NCI-H460 (cell line): Measurements from ENCODE around the gene CFAP20DC. TPM values are rescaled to one million over a fixed set of nuclear protein-coding genes. Genes with fewer than 3 reads are reported as not detected.
A peak's percentile ranks its signal among the peaks of the same experiment; 100 is the strongest.

Source experiments
- DNase-seq: peaks from one replicate; pipeline ENCODE4 v3.0.0-alpha.2; 2016; ENCODE audit warnings: low read depth; ENCODE audit errors: extremely low read depth
- total RNA-seq: library from RNA; depleted of rRNA; stranded (reverse); fragments of >200 nt; shearing (Covaris generic); gene quantifications from 2 replicates; pipeline ENCODE4 v1.2.3, GENCODE V29; 2014

Gene CFAP20DC
- total RNA-seq, 1 experiment from 2014 or later = 2.6 TPM

GRCh38 chr3:59027607-59028006 is 22.2 kb downstream of the CFAP20DC start:
- DNase-seq = no peak

- DNase-seq = no peak
These were observed 26.2 kb downstream of the CFAP20DC start for GRCh38 chr3:59023612-59024011.

- no peak for DNase-seq
These were observed 32.2 kb downstream of the CFAP20DC start for GRCh38 chr3:59017617-59017984.

- DNase-seq = no peak
These were observed 32.8 kb downstream of the CFAP20DC start for GRCh38 chr3:59016930-59017616.

GRCh38 chr3:59013611-59014010 is 36.2 kb downstream of the CFAP20DC start:
- no peak for DNase-seq

- DNase-seq = no peak
These were observed 42.9 kb downstream of the CFAP20DC start for GRCh38 chr3:59006634-59007517.

- DNase-seq = no peak
These were observed 48.1 kb downstream of the CFAP20DC start for GRCh38 chr3:59001675-59002074.

GRCh38 chr3:58999774-59000160 is 50.1 kb downstream of the CFAP20DC start:
- no peak for DNase-seq

- DNase-seq = no peak
These were observed 50.6 kb downstream of the CFAP20DC start for GRCh38 chr3:58999134-58999773.

GRCh38 chr3:58998476-58999117 is 51.2 kb downstream of the CFAP20DC start:
- peak; percentile 55 for DNase-seq

- DNase-seq = no peak
These were observed 53.1 kb downstream of the CFAP20DC start for GRCh38 chr3:58996730-58997129.

GRCh38 chr3:58994746-58995330 is 55.0 kb downstream of the CFAP20DC start:
- DNase-seq = peak; percentile 51

GRCh38 chr3:58993547-58993946 is 56.3 kb downstream of the CFAP20DC start:
- DNase-seq = no peak

GRCh38 chr3:58991623-58992022 is 58.2 kb downstream of the CFAP20DC start:
- DNase-seq = no peak

GRCh38 chr3:58991026-58991425 is 58.8 kb downstream of the CFAP20DC start:
- DNase-seq = no peak

GRCh38 chr3:58989955-58990354 is 59.9 kb downstream of the CFAP20DC start:
- DNase-seq = no peak

- DNase-seq = no peak
These were observed 60.7 kb downstream of the CFAP20DC start for GRCh38 chr3:58989163-58989562.

GRCh38 chr3:58988041-58988440 is 61.8 kb downstream of the CFAP20DC start:
- no peak for DNase-seq

GRCh38 chr3:58986654-58987053 is 63.2 kb downstream of the CFAP20DC start:
- no peak for DNase-seq

- no peak for DNase-seq
These were observed 70.0 kb downstream of the CFAP20DC start for GRCh38 chr3:58979840-58980239.

GRCh38 chr3:58973796-58974195 is 76.0 kb downstream of the CFAP20DC start:
- no peak for DNase-seq
